ENCODE results near the gene RAX. TPM values are rescaled to one million over a fixed set of nuclear protein-coding genes. Genes with fewer than 3 reads are reported as not detected.

The RAX gene
- 0.06 TPM in 1 of 2 replicates, not detected in the other for total RNA-seq
- polyA plus RNA-seq = 0.12 and 0.21 TPM in 2 replicates

GRCh38 chr18:59272891-59273758 lies at the start of gene RAX:
Gene RAX (minus strand): TSS chr18:59273454. CDS start chr18:59273206, 248 bp downstream.
- Histone ChIP-seq H3K4me3 (peak within 1 kb of the TSS; percentile 6), H3K27me3 (peaks cover 100% of the 10 kb centered on the region), H3K27ac (no peak within 1 kb of the TSS), H3K9me3 (ENCODE audit: low read depth) (no peaks in the 10 kb centered on the region), H3K4me1 (ENCODE audit: low read depth) (no peaks in the 10 kb centered on the region), H3K36me3 (no peaks in the 10 kb centered on the region)
- peak; percentile 22 to 71 for DNase-seq (ENCODE audit: low read depth in 1 of 2, low spot score in 1 of 2)
- peak; percentile 23 for TF ChIP-seq CTCF (IDR thresholded peaks at IDR 0.05; ENCODE audit: low read depth, low read length)

- Histone ChIP-seq H3K36me3 (no peaks in the 10 kb centered on the region), H3K4me1 (ENCODE audit: low read depth) (no peaks in the 10 kb centered on the region), H3K4me3 (no peak within 1 kb of the TSS), H3K27ac (no peak within 1 kb of the TSS), H3K27me3 (peaks cover 19% of the 10 kb centered on the region), H3K9me3 (ENCODE audit: low read depth) (no peaks in the 10 kb centered on the region)
- no peak for TF ChIP-seq CTCF (IDR thresholded peaks at IDR 0.05; ENCODE audit: low read depth, low read length)
- no peak for DNase-seq (ENCODE audit: low read depth in 1 of 2, low spot score in 1 of 2)
Measured at GRCh38 chr18:59318460-59319050, 45.3 kb upstream of the RAX start, which contains the start of gene CPLX4. Gene CPLX4 (minus strand): TSS chr18:59318649. CDS start chr18:59318462, 187 bp downstream.

GRCh38 chr18:59311631-59312030 lies 38.4 kb upstream of the RAX start:
- TF ChIP-seq CTCF (IDR thresholded peaks at IDR 0.05; ENCODE audit: low read depth, low read length) = no peak

GRCh38 chr18:59308938-59309260 lies 35.6 kb upstream of the RAX start:
- H3K36me3 ChIP-seq = no peaks in the 10 kb centered on the region
- DNase-seq (ENCODE audit: low read depth in 1 of 2, low spot score in 1 of 2) = no peak
- peaks cover 61% of the 10 kb centered on the region for H3K27me3 ChIP-seq
- peak overlapping the region; percentile 18 for H3K4me3 ChIP-seq
- no peak overlapping the region for H3K27ac ChIP-seq
- no peak for TF ChIP-seq CTCF (IDR thresholded peaks at IDR 0.05; ENCODE audit: low read depth, low read length)
- no peaks in the 10 kb centered on the region for H3K4me1 ChIP-seq (ENCODE audit: low read depth)
- no peaks in the 10 kb centered on the region for H3K9me3 ChIP-seq (ENCODE audit: low read depth)

More at GRCh38 chr18:59311631-59312030, 38.4 kb upstream of the RAX start:
- no peak overlapping the region for H3K27ac ChIP-seq
- no peaks in the 10 kb centered on the region for H3K36me3 ChIP-seq
- no peaks in the 10 kb centered on the region for H3K9me3 ChIP-seq (ENCODE audit: low read depth)
- H3K4me1 ChIP-seq (ENCODE audit: low read depth) = no peaks in the 10 kb centered on the region
- peaks cover 47% of the 10 kb centered on the region for H3K27me3 ChIP-seq
- no peak overlapping the region for H3K4me3 ChIP-seq
- DNase-seq (ENCODE audit: low read depth in 1 of 2, low spot score in 1 of 2) = no peak

- Histone ChIP-seq H3K27ac (no peak overlapping the region), H3K4me3 (peak overlapping the region; percentile 18), H3K9me3 (ENCODE audit: low read depth) (no peaks in the 10 kb centered on the region), H3K36me3 (no peaks in the 10 kb centered on the region), H3K4me1 (ENCODE audit: low read depth) (no peaks in the 10 kb centered on the region), H3K27me3 (peaks cover 65% of the 10 kb centered on the region)
- peak; percentile 91 for TF ChIP-seq CTCF (IDR thresholded peaks at IDR 0.05; ENCODE audit: low read depth, low read length)
- DNase-seq (ENCODE audit: low read depth in 1 of 2, low spot score in 1 of 2) = peak; percentile 76 to 87
Measured at GRCh38 chr18:59308248-59308937, 35.1 kb upstream of the RAX start.

Measured in cardiac muscle cell (in vitro differentiated cells and primary cell).